DMS53 (cell line): ENCODE results near the gene MYH6.

Experiments
- DNase-seq: peaks from one replicate; lab custom pipeline; 2025; lab: John Stamatoyannopoulos, UW

MYH6 gene

GRCh38 chr14:23355871-23356435, 52.1 kb downstream of the MYH6 start:
- DNase-seq: no peak

DNA sequence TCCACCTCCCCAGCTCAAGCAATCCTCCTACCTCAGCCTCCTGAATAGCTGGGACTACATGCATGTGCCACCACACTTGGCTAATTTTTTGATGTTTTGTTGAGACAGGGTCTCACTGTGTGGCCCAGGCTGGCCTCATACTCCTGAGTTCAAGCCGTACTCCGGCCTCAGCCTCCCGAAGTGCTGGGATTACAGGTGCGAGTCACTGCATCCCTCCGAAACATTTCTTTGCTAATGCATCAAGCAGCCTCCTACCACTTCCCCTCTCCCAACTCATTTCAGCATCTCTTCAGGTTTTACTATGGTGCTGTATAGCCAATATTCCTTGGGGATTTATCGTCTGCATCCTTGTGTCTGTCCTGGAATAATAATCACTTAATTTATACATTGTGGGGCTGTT, 53.1 kb downstream of the MYH6 start:
- DNase-seq: no peak

- DNase-seq: no peak
These were observed 54.7 kb downstream of the MYH6 start for GRCh38 chr14:23353433-23353780.

- DNase-seq: peak; percentile 74
These were observed 55.3 kb downstream of the MYH6 start, which contains the start of gene SLC22A17 for GRCh38 chr14:23352506-23353432. Gene SLC22A17 (minus strand): TSS chr14:23352887.

- peak; percentile 38 for DNase-seq
These were observed 56.2 kb downstream of the MYH6 start for GRCh38 chr14:23351681-23352505.

- DNase-seq: no peak
These were observed 58.8 kb downstream of the MYH6 start for GRCh38 chr14:23349156-23349845.

DNA sequence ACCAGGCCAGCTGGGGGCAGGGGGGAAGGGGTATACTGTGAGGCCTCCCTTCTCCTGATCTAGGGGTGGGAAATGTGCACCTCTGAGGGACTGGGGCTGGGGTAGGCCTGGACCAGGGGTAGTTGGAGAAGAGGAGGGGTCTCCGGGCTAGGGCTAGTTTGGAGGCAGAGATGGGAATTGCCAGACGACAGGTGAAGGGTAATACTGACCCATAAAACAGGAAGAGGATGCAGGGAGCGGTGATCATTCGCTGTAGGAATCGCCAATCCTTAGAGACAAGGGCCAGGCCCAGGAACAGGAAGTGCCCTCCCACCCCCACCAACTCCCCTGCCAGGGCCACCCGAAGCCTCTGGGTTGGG, 59.8 kb downstream of the MYH6 start:
- DNase-seq: no peak

- no peak for DNase-seq
These were observed 60.4 kb downstream of the MYH6 start for GRCh38 chr14:23347406-23348296.

- no peak for DNase-seq
These were observed 61.2 kb downstream of the MYH6 start for GRCh38 chr14:23346693-23347405.

- no peak for DNase-seq
These were observed 61.9 kb downstream of the MYH6 start for GRCh38 chr14:23345987-23346692.

GRCh38 chr14:23344481-23344880, 63.6 kb downstream of the MYH6 start:
- DNase-seq: no peak

- DNase-seq: peak; percentile 27
These were observed 68.4 kb downstream of the MYH6 start for GRCh38 chr14:23339506-23340268.

- DNase-seq: no peak
These were observed 72.5 kb downstream of the MYH6 start for GRCh38 chr14:23335623-23336022.
